Peyer's patch (tissue), 4 donors: ENCODE measurements around the gene ABLIM2. TPM values are rescaled to one million over a fixed set of nuclear protein-coding genes. Genes with fewer than 3 reads are reported as not detected.

Source experiments
- DNase-seq, 3 donors: peaks; one replicate each; pipeline ENCODE4 v3.0.0-alpha.2; 2017 to 2019
- H3K27ac ChIP-seq, 4 donors: fragments of 200-600 bp; sonication (generic); one replicate each; pipeline ENCODE4 v1.5.1; 2016 to 2019
- H3K27me3 ChIP-seq, 2 donors: fragments of 200-600 bp; sonication (generic); one replicate each; pipeline ENCODE4 v1.5.1; 2019
- H3K36me3 ChIP-seq, 3 donors: fragments of 200-600 bp; sonication (generic); one replicate each; pipeline ENCODE4 v1.5.1; 2016 to 2019
- H3K4me1 ChIP-seq, 4 donors: fragments of 200-600 bp; sonication (generic); one replicate each; pipeline ENCODE4 v1.5.1; 2016 to 2019
- H3K4me3 ChIP-seq, 4 donors: fragments of 200-600 bp; sonication (generic); 1 replicate in 3 of 4; 2 replicates in 1 of 4; pipeline ENCODE4 v1.5.1; 2016 to 2019; ENCODE audit warnings: mild to moderate bottlenecking in 1 of 4
- H3K9me3 ChIP-seq, 4 donors: fragments of 200-600 bp; sonication (generic); one replicate each; pipeline ENCODE4 v1.5.1; 2016 to 2019; ENCODE audit warnings: mild to moderate bottlenecking in 1 of 4
- CTCF ChIP-seq, 6 experiments: fragments of 450-650 bp in 4 of 6; fragments of 200-600 bp in 2 of 6; sonication (generic) in 1 of 6; IDR thresholded peaks; one replicate each; pipeline ENCODE4 v1.5.1; 2017 to 2019; ENCODE audit warnings: antibody characterized with exemption in 6 of 6, mild to moderate bottlenecking in 3 of 6, moderate library complexity in 1 of 6
- POLR2A ChIP-seq, 2 donors: fragments of 450-650 bp; IDR thresholded peaks; one replicate each; pipeline ENCODE4 v1.5.1; 2017; ENCODE audit warnings: antibody characterized with exemption in 2 of 2, mild to moderate bottlenecking in 2 of 2, moderate library complexity in 2 of 2
- total RNA-seq, 4 donors: library from RNA; depleted of rRNA; stranded (reverse); fragments of >200 nt; gene quantifications; one replicate each; pipeline ENCODE4 v1.1.0, GENCODE V29; 2016

ABLIM2 gene
- total RNA-seq, 4 donors from 2014 or later, result 9.0 to 24.2 (median 11.7) TPM

- DNase-seq, result no peak
- Histone ChIP-seq H3K27ac (no peak overlapping the region), H3K9me3 (no peaks in the 10 kb centered on the region), H3K27me3 (no peaks in the 10 kb centered on the region), H3K36me3 (no peaks in the 10 kb centered on the region), H3K4me3 (no peak overlapping the region), H3K4me1 (no peaks in the 10 kb centered on the region)
- no peak for TF ChIP-seq POLR2A (IDR thresholded peaks at IDR 0.05)
- TF ChIP-seq CTCF (IDR thresholded peaks at IDR 0.05), result no peak
Measured at GRCh38 chr4:8123389-8123788, 35.2 kb downstream of the ABLIM2 start.

GRCh38 chr4:8122746-8123145 is 35.9 kb downstream of the ABLIM2 start:
- no peak for TF ChIP-seq POLR2A (IDR thresholded peaks at IDR 0.05)
- no peak for TF ChIP-seq CTCF (IDR thresholded peaks at IDR 0.05)
- no peaks in the 10 kb centered on the region for H3K9me3 ChIP-seq
- no peak overlapping the region for H3K27ac ChIP-seq
- no peaks in the 10 kb centered on the region for H3K4me1 ChIP-seq
- no peak for DNase-seq
- no peaks in the 10 kb centered on the region for H3K36me3 ChIP-seq
- no peaks in the 10 kb centered on the region for H3K27me3 ChIP-seq
- H3K4me3 ChIP-seq, result no peak overlapping the region

GRCh38 chr4:8121292-8122015 is 37.2 kb downstream of the ABLIM2 start:
- H3K9me3 ChIP-seq, result no peaks in the 10 kb centered on the region
- peaks cover 0 to 4% (median 0%) of the 10 kb centered on the region in 4 donors for H3K4me1 ChIP-seq
- H3K27me3 ChIP-seq, result no peaks in the 10 kb centered on the region
- no peak overlapping the region for H3K4me3 ChIP-seq
- H3K36me3 ChIP-seq, result no peaks in the 10 kb centered on the region
- no peak for TF ChIP-seq POLR2A (IDR thresholded peaks at IDR 0.05)
- TF ChIP-seq CTCF (IDR thresholded peaks at IDR 0.05), result no peak
- no peak overlapping the region for H3K27ac ChIP-seq
- no peak for DNase-seq

- TF ChIP-seq POLR2A (IDR thresholded peaks at IDR 0.05), result no peak
- TF ChIP-seq CTCF (IDR thresholded peaks at IDR 0.05), result no peak
- H3K4me3 ChIP-seq, result no peak overlapping the region
- no peak for DNase-seq
- H3K27me3 ChIP-seq, result no peaks in the 10 kb centered on the region
- H3K27ac ChIP-seq, result no peak overlapping the region
- H3K4me1 ChIP-seq, result peaks cover 0 to 4% (median 0%) of the 10 kb centered on the region in 4 donors
- no peaks in the 10 kb centered on the region for H3K36me3 ChIP-seq
- no peaks in the 10 kb centered on the region for H3K9me3 ChIP-seq
Measured at GRCh38 chr4:8120501-8120900, 38.1 kb downstream of the ABLIM2 start.

GRCh38 chr4:8119877-8120276 is 38.7 kb downstream of the ABLIM2 start:
- no peak for DNase-seq
- no peak overlapping the region for H3K27ac ChIP-seq
- H3K4me1 ChIP-seq, result peaks cover 0 to 5% (median 0%) of the 10 kb centered on the region in 4 donors
- H3K27me3 ChIP-seq, result no peaks in the 10 kb centered on the region
- TF ChIP-seq CTCF (IDR thresholded peaks at IDR 0.05), result no peak
- TF ChIP-seq POLR2A (IDR thresholded peaks at IDR 0.05), result no peak
- no peaks in the 10 kb centered on the region for H3K36me3 ChIP-seq
- no peaks in the 10 kb centered on the region for H3K9me3 ChIP-seq
- no peak overlapping the region for H3K4me3 ChIP-seq
